Panc1 (cell line): ENCODE measurements around the gene GRM7. TPM values are rescaled to one million over a fixed set of nuclear protein-coding genes. Genes with fewer than 3 reads are reported as not detected.

Experiments used
- ATAC-seq: fragments of 200-7000 bp; cut with Tn5 transposase; 2 replicates; pipeline ENCODE4 v1.9.1; 2020; ENCODE audit warnings: mild to moderate bottlenecking, moderate library complexity
- BruUV-seq: library from RNA; stranded (reverse); fragments of 400-500 nt; replicated peaks from 2 replicates; lab custom pipeline; 2021; lab: Mats Ljungman, UMichigan
- CTCF ChIA-PET: fragments of 300-600 bp; sonication (Branson Sonifier 250); formaldehyde crosslinking; loops from one replicate; lab custom pipeline; 2022; ENCODE audit warnings: antibody characterized with exemption; lab: Charles Lee
- POLR2A ChIA-PET: fragments of 300-600 bp; sonication (Branson Sonifier 250); formaldehyde crosslinking; loops from one replicate; lab custom pipeline; 2022; ENCODE audit warnings: antibody characterized with exemption; lab: Charles Lee
- DNase-seq: peaks from one replicate; pipeline ENCODE4 v3.0.0-alpha.2; 2010; ENCODE audit warnings: low read depth, low spot score
- H3K27ac ChIP-seq: 2 replicates; pipeline ENCODE4 v1.5.1; 2011; ENCODE audit warnings: mild to moderate bottlenecking, low read length, inconsistent platforms
- H3K27me3 ChIP-seq: fragments of 200-500 bp; sonication (Bioruptor generic); 2 replicates; pipeline ENCODE4 v1.6.0; 2014; ENCODE audit warnings: low read length, inconsistent platforms; ENCODE audit not compliant: control insufficient read depth, insufficient read depth
- H3K36me3 ChIP-seq: fragments of 200-500 bp; sonication (Bioruptor generic); 2 replicates; pipeline ENCODE4 v1.5.1; 2014; ENCODE audit warnings: inconsistent platforms, mild to moderate bottlenecking, low read length, moderate library complexity; ENCODE audit not compliant: control insufficient read depth, insufficient read depth
- H3K4me1 ChIP-seq: 2 replicates; pipeline ENCODE4 v1.5.1; 2011; ENCODE audit warnings: inconsistent platforms, mild to moderate bottlenecking, low read length, moderate library complexity; ENCODE audit not compliant: control insufficient read depth, insufficient read depth
- H3K4me3 ChIP-seq, 2 experiments: 2 replicates each; pipeline ENCODE4 v1.5.1; 2011 to 2012; ENCODE audit warnings: low read depth in 2 of 2, low read length in 2 of 2, mild to moderate bottlenecking in 2 of 2, inconsistent platforms in 1 of 2, moderate library complexity in 1 of 2
- H3K9me3 ChIP-seq: fragments of 200-500 bp; sonication (Bioruptor generic); 2 replicates; pipeline ENCODE4 v1.5.1; 2014; ENCODE audit warnings: low read depth, mild to moderate bottlenecking, inconsistent platforms, low read length, moderate library complexity; ENCODE audit not compliant: control insufficient read depth, insufficient read depth
- POLR2AphosphoS5 ChIP-seq: IDR thresholded peaks from 2 replicates; pipeline ENCODE4 v1.6.1; 2012; ENCODE audit warnings: mild to moderate bottlenecking, low read depth, low read length, moderate library complexity
- REST ChIP-seq, 2 experiments: IDR thresholded peaks; 2 replicates each; pipeline ENCODE4 v1.6.1; 2011 to 2012; ENCODE audit warnings: low read depth in 2 of 2, control low read depth in 1 of 2, low read length in 1 of 2, mild to moderate bottlenecking in 1 of 2, moderate library complexity in 1 of 2; ENCODE audit not compliant: insufficient read depth in 1 of 2
- SIN3A ChIP-seq: IDR thresholded peaks from 2 replicates; pipeline ENCODE4 v1.6.1; 2012; ENCODE audit warnings: low read depth, mild to moderate bottlenecking, low read length, moderate library complexity, borderline replicate concordance; ENCODE audit not compliant: insufficient read depth
- TCF7L2 ChIP-seq: IDR thresholded peaks from 2 replicates; pipeline ENCODE4 v1.6.1; 2011; ENCODE audit warnings: mild to moderate bottlenecking, low read depth, low read length, inconsistent platforms
- in situ Hi-C: cut with HindIII; loops from 2 replicates; pipeline ENCODE4 v1.10.0; 2016; ENCODE audit warnings: low sequenced_read_pairs, low pct_unique_long_range_greater_than_20kb
- intact Hi-C: fragments of 100-400 bp; cut with micrococcal nuclease; formaldehyde crosslinking; loops from one replicate; pipeline ENCODE4 v1.10.0; 2022; ENCODE audit not compliant: unreplicated experiment
- total RNA-seq: library from RNA; stranded (reverse); gene quantifications from one replicate; pipeline ENCODE4 v1.2.1, GENCODE V29; 2021; ENCODE audit not compliant: unreplicated experiment
- TF ChIP-seq, protein P1 (sequence below): fragments of 450-650 bp; IDR thresholded peaks from 2 replicates; pipeline ENCODE4 v1.5.1; 2017; ENCODE audit warnings: mild to moderate bottlenecking

Gene GRM7
- total RNA-seq, 1 experiment from 2014 or later, result not detected

GRCh38 chr3:7205535-7205934, 344.6 kb downstream of the GRM7 start:
- no peaks in the 10 kb centered on the region for H3K27me3 ChIP-seq
- no peak overlapping the region for H3K27ac ChIP-seq
- no peak overlapping the region for H3K4me3 ChIP-seq
- intact Hi-C loops, result no loop called here
- no peaks in the 10 kb centered on the region for H3K36me3 ChIP-seq
- ChIA-PET CTCF (no interaction called here), POLR2A (no interaction called here)
- no peaks in the 10 kb centered on the region for H3K4me1 ChIP-seq
- no peak for ATAC-seq
- TF ChIP-seq POLR2AphosphoS5, result no peak
- no peak for TF ChIP-seq REST (IDR thresholded peaks at IDR 0.05; ENCODE audit: insufficient read depth in 1 of 2, low read depth in 2 of 2, low read length in 1 of 2)
- no peak for TF ChIP-seq SIN3A
- TF ChIP-seq, protein P1, sequence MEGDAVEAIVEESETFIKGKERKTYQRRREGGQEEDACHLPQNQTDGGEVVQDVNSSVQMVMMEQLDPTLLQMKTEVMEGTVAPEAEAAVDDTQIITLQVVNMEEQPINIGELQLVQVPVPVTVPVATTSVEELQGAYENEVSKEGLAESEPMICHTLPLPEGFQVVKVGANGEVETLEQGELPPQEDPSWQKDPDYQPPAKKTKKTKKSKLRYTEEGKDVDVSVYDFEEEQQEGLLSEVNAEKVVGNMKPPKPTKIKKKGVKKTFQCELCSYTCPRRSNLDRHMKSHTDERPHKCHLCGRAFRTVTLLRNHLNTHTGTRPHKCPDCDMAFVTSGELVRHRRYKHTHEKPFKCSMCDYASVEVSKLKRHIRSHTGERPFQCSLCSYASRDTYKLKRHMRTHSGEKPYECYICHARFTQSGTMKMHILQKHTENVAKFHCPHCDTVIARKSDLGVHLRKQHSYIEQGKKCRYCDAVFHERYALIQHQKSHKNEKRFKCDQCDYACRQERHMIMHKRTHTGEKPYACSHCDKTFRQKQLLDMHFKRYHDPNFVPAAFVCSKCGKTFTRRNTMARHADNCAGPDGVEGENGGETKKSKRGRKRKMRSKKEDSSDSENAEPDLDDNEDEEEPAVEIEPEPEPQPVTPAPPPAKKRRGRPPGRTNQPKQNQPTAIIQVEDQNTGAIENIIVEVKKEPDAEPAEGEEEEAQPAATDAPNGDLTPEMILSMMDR, result no peak
- TF ChIP-seq TCF7L2, result no peak
- in situ Hi-C loops, result no loop called here
- no peaks in the 10 kb centered on the region for H3K9me3 ChIP-seq
- no peak for DNase-seq
- BruUV-seq, result no TSS peak

- Histone ChIP-seq H3K9me3 (no peaks in the 10 kb centered on the region), H3K4me1 (no peaks in the 10 kb centered on the region), H3K27me3 (no peaks in the 10 kb centered on the region), H3K27ac (no peak overlapping the region), H3K36me3 (no peaks in the 10 kb centered on the region), H3K4me3 (no peak overlapping the region)
- DNase-seq (no peak), ATAC-seq (no peak)
- BruUV-seq, result no TSS peak
- intact Hi-C loops, result no loop called here
- in situ Hi-C loops, result no loop called here
- ChIA-PET POLR2A (no interaction called here), CTCF (no interaction called here)
- TF ChIP-seq REST (IDR thresholded peaks at IDR 0.05; ENCODE audit: insufficient read depth in 1 of 2, low read depth in 2 of 2, low read length in 1 of 2) (no peak), SIN3A (no peak), TCF7L2 (no peak), POLR2AphosphoS5 (no peak)
- TF ChIP-seq, protein P1, result no peak
Observed at GRCh38 chr3:7205962-7206361, 345.0 kb downstream of the GRM7 start.
